Measurements from ENCODE around the gene UFM1.

- TF ChIP-seq CTCF (IDR thresholded peaks at IDR 0.05) (no peak), POLR2A (IDR thresholded peaks at IDR 0.05) (no peak)
These were observed 60.1 kb downstream of the UFM1 start for GRCh38 chr13:38409771-38410170.
